NCI-H2196 treated with DMSO at 0.1 percent for 48 hours (cell line): Measurements from ENCODE around the gene SBNO2.

ENCODE experiments used
- DNase-seq: peaks from one replicate; lab custom pipeline; 2025; ENCODE audit not compliant: unreplicated experiment; lab: John Stamatoyannopoulos, UW

The SBNO2 gene

DNA sequence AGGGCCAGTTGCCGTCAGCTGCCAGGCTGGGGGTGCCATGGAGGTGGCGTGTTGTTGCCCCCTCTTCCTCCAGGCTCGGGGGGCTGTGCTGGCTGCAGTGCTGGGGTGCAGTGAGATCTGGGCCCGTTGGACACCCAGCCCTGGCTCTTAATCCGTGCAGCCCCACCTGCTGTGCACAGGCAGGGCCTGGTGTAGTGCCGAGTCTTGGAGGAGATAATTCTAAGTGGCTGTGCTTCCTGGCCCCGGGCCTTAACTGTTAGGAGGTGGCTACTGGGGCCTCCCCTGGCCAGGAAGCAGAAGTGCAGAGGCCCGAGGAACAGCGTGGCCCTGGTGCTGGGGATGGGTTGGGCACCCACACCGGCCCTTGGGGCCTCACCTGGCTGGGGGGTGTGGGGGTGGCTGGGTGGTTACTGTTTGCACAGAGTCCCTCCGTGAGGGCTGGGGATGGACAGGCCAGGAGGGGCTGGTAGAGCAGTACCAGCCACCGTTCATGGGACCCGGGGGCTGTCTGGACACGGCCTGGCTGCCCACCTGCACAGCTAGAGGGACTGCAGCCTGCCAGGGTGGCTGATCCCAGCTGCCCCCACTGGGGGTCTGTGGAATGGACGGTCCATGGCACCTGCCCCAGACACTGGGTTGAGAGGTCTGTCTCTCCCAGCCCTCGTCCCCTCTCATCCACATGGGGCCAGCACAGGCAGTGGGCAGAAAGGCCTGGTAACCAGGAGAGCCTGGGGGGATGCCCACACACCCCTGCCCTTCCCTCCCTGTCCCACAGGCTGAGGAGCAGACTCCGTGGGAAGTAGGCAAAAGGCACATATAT lies 67.0 kb downstream of the SBNO2 start:
- DNase-seq = no peak

DNA sequence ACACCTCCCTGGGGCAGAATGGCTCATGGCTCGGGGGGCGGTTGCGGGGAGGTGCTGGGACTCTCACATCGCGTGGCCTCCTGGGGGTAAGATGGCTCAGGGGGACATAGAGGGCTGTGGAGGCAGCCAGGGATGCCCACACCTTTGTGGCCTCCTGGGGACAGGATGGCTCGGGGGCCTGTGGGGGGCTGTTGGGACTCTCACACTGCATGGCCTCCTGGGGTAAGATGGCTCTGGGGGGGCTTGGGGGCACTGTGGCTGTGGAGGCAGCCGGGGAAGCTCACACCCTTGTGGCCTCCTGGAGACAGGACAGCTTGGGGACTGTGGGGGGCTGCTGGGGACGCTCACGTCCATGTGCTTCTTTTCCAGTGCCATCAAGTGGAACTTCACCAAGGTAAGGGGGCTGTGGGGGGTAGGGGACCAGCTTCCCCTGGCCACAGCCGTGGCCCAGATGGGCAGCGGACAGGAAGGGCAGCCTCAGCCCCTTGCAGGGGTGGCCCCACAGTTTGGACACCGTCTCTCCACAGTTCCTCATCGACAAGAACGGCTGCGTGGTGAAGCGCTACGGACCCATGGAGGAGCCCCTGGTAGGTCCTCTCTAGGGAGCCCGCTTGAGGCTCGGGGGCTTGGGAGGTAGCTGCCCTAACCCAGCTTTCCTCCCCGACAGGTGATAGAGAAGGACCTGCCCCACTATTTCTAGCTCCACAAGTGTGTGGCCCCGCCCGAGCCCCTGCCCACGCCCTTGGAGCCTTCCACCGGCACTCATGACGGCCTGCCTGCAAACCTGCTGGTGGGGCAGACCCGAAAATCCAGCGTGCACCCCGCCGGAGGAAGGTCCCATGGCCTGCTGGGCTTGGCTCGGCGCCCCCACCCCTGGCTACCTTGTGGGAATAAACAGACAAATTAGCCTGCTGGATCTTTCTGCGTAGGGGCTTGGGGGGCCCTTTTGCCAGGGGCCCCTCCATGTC lies 67.9 kb downstream of the SBNO2 start:
- DNase-seq = no peak

DNA sequence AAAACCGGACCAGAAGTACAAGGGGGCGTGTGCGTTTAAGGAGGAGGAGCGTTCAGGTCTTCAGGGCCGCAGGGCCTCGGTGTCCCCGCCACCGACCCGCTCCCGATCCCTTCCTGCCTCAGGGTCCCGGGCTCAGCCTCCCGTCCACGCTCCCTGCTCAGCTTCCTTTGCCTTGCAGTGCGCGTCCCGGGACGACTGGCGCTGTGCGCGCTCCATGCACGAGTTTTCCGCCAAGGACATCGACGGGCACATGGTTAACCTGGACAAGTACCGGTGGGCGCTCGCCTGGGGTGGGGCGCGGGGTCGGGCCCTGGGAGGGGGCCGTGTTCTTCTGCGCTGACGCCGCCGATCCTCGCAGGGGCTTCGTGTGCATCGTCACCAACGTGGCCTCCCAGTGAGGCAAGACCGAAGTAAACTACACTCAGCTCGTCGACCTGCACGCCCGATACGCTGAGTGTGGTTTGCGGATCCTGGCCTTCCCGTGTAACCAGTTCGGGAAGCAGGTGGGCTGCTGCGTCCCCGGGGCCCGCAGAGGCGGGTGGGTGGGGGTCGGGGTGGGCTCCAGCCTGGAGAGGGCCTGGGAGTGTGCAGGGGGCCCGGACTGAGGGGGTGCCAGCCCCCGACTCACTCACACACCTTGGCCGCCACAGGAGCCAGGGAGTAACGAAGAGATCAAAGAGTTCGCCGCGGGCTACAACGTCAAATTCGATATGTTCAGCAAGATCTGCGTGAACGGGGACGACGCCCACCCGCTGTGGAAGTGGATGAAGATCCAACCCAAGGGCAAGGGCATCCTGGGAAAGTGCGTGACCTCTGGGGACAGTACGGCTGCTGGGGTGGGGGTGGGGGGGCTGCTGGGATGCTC lies 68.8 kb downstream of the SBNO2 start:
- no peak for DNase-seq

DNA sequence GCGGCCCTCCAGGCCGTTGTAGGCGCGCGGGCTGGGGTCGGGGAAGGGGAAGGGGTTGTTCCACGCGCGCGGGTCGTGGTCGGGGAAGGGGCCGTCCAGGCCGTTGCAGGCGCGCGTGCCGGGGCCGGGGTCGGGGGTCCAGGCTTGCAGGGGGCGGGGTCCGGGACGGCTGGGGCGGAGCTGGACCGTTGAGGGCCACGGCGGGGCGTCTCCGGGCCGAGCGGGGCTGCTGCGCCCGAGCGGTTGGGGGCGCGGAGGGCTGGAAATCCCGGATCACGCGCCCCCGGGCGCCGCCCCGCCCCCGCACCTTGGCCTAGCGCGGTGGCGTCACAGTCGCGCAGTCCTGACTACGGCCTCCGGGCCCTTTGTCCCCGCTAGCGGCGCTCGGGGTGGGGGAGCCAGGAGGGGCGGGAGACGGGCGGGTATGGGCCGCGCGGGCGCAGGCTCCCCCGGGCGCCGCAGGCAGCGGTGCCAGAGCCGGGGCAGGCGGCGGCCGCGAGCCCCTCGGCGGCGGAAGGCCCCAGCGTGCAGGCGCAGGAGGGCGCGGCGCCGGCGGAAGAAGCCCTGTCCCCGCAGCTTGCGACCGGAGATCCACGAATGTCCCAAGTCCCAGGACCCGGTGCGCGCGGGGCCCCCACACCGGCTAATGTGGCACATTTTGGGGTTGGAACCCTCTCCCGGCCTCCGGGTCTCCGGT lies 69.6 kb downstream of the SBNO2 start:
- peak; percentile 47 for DNase-seq

DNA sequence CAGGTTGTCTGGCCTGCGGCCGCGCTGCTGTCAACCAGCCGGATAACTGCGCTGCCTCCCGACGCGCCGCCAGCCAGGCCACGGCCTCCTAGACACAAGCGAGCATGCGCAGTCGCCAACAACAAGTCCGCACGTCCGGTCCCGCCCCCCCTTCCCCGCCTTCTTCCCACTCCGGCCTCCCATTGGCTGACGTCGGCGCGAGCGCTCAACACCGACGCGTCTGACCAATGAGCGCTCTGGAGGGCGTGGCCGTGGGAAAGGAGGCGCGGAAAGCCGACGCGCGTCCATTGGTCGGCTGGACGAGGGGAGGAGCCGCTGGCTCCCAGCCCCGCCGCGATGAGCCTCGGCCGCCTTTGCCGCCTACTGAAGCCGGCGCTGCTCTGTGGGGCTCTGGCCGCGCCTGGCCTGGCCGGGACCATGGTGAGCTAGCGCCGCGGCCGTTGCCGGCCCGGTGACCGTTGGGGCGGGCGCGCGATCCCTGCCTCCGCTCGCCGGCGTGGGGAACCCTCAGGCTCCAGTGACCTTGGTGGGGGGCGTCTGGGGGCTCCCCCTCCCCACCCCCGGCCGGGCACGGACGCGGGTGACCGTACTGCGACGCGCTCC lies 70.3 kb downstream of the SBNO2 start, which contains the start of gene GPX4:
Gene GPX4, plus strand, starts transcription at position 287 of the 603 bp plus-strand sequence. Its CDS starts 50 bp downstream, at position 337.
- DNase-seq = peak; percentile 96

DNA sequence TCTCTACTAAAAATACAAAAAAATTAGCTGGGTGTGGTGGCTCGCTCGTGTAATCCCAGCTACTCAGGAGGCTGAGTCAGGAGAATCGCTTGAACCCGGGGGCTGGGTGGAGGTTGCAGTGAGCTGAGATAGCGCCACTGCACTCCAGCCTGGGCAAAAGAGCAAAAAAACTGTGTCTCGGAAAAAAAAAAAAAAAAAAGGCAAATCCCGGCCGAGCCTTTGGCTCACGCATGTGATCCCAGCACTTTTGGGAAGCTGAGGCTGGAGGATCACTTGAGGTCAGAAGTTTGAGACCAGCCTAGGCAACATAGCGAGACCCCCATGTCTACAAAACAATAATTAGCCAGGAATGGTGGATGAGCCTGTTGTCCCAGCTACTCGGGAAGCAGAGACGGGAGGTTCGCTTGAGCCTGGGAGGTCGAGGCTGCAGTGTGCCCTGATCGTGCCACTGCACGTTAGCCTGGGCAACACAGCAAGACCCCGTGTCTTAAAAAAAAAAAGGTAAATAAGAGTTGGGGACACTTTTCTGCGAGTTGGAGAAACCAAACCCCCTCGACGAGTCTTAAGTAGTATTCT lies 70.8 kb downstream of the SBNO2 start:
- DNase-seq = no peak

DNA sequence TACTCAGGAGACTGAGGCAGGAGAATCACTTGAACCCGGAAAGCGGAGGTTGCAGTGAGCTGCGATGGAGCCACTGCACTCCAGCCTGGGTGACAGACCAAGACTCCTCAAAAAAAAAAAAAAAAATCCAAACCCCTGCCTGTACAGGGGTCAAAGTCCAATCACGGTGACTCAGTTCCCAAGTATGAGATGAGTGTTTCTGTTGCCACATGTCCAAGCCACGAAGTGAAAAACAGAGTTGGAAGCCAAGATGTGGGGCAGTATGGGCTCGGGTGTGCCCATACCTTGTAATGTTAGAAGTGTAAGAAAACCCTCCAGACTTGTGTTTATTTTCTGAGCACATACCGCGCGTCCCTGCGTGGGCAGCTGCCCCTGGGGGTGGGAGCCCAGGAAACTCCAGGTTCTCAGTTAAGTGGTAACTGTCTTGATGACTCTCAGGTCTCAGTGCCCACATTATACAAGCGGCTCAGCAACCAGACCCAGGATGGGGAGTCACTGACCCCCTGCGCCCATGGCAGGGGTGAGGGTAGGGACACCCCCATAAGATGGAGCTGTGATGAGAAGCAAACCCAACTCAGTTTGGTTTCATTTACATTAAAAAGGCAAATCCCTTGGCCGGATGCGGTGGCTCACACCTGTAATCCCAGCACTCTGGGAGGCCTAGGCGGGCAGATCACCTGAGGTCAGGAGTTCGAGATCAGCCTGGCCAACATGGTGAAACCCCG lies 71.5 kb downstream of the SBNO2 start:
- DNase-seq = no peak

DNA sequence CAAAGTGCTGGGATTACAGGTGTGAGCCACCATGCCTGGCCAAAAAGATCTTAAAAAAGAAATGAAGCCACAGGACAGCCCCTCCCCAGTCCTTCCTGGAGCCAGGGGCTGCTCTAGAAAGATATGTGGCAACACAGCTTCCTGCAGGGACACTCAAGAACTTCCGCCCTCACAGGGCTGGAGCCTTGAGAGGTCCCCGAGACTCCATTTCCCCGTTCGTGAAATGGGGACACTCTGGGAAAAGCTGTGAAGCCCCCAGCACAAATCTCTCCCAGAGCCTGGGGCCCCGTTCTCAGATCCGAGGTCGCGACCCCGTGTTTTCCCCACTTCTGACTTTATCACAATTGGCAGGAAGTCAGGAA lies 72.8 kb downstream of the SBNO2 start:
- DNase-seq = no peak

DNA sequence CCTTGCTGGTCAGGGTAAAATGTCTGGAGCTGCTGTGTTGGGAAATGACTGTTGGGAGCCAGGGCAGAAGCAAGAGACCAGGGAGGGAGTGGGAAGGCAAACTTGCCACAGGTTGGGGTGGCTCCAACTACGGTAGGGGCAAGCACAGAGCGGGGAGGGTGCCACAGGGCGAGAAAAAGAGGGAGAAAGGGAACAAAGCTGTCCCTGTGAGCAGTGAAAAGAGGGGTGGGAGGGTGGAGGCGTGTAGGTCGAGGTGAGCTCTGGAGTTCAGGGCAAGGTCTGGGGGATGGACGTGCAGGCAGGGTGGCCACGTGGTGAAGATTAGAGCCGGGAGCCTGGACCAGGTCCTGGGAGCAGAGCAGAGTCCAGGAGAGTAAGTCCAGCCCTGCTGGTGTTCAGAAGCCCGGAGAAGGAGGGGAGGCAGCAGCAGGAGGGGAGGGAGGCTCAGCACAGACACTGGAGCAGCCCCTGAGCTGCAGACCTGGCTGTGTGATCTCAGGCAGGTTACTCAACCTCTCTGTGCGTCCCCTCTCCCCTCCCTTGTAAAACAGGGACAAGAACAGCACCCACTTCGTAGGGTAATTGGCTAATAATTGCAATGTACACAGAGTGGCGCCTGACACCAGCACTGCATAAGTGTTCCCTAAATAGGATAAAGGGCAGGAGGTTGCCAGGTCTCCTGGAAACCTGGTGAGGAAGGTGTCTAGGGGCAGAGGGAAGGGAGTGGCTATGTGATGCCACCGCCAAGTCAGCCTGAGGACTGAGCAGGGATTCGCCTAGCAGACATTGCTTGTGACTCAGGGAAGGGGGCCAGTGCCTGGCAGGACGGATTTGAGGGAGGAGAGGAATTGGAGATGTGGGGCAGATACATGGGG lies 75.7 kb downstream of the SBNO2 start:
- peak; percentile 28 for DNase-seq

DNA sequence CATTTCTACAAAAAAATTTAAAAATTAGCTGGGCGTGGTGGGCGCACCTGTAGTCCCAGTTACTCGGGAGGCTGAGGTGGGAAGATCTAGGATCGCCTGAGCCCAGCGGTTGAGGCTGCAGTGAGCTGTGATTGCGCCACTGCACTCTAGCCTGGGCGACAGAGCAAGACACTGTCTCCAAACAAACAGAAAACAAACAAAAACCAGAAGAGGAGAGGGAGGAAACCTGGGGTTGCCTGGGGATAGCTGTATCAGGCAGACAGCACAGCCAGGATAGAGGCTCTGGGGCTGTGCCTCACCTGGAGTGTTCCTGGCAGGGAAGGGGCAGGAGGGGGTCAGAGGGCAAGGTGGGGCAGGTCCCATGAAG lies 76.3 kb downstream of the SBNO2 start:
- DNase-seq = no peak

DNA sequence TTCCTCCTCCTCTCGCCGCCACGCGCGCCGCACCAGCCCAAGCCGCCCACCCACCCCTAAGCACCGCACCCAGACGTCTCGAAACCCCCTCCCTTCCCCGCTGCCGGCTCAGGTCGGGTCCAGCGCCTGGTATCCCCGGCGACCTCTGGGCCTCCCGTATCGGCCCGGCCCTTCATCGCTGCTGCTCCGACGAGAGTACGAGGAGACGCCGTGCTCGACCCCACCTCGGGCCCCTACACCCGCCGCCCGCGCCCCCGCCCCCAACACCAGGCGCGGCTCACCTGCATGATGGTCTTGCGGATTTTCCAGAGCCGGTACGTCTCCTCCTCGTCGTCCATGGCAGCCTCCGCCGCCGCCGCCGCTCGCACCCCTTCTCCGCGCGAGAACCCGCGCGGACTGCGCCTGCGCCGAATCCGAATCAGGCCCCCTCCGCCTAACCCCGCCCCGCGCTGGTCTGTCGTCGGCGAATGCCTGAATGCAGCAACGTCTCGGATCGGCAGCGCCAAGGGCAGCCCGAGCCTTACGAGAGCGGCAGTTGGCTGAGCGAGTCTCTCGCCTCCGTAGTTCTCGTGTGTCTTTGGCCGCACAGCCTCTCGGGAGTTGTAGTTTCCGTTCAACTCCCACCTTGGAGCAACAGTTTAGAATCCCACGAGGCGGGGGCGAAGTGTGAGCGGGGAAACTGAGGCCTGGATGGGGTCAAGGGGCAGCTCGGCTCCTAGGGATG lies 78.9 kb downstream of the SBNO2 start, which contains the start of gene POLR2E:
Gene POLR2E, minus strand, starts transcription at position 398 of the 724 bp plus-strand sequence. Its CDS starts 60 bp downstream, at position 338.
- peak; percentile 92 for DNase-seq

DNA sequence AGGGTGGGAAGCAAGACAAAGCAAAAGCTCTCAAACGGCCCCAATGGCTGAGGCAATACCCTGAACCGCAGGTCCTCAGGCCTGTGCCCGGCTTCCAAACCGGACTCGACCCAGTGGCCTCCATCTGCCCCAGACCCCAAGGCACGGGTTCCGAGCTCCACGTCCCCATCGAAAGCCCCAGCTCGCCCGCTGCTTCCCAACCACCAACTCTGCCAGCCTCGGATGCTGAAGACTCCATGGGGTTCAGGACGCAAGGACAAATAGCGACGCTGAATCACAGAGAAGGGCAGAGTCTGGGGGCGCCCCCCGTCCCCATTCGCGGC lies 79.5 kb downstream of the SBNO2 start:
- DNase-seq = no peak

DNA sequence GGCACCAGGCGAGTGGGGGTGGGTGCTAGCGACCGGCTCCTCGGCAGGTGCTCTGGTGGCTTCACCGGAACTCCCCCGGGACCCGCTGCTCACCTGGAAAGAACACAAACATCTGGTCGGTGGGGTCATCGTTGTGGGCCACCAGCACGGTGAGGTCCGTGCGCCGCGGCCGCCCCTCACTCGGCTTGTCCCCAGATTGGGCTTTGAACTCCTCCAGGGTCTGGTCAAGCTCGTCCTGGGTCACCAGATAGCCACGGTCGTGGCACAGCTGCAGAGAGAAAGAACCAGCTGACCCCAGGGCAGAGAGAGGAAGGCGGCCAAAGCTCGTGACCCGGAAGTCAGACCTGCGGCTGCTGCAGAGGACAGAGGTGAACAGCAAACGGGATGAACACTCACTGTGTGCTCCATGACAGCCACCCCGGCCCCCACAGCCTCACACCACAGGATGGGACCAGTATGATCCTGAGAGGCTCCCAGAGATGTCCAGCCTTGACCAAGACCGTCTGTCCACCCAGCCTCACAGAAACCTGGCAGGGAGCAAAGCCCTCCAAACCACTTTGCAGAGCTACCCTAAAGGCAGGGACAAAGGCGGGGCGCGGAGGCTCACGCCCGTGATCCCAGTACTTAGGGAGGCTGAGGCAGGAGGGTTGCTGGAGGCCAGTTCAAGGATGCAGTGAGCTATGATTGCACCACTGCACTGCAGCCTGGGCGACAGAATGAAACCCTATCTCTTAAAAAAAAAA lies 80.1 kb downstream of the SBNO2 start:
- no peak for DNase-seq

DNA sequence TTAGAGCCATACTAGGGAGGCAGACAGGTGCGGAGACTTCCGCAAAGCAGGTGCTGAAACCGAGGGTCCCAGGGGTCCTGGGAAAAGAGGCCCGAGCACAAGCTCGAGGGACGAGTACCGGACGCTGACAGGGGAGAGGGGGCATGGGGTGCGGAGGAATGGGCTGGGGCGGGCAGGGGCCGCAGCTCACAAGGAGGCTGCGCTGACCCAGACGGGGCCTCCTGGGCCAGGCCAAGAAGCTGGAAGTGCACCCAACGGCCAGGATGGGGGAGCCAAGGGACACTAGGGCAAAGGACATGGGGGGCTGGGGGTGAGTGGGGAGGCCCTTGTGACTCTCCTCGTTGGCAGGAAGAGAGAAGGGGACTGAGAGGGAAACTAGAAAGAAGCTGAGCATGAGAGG lies 80.7 kb downstream of the SBNO2 start:
- no peak for DNase-seq

DNA sequence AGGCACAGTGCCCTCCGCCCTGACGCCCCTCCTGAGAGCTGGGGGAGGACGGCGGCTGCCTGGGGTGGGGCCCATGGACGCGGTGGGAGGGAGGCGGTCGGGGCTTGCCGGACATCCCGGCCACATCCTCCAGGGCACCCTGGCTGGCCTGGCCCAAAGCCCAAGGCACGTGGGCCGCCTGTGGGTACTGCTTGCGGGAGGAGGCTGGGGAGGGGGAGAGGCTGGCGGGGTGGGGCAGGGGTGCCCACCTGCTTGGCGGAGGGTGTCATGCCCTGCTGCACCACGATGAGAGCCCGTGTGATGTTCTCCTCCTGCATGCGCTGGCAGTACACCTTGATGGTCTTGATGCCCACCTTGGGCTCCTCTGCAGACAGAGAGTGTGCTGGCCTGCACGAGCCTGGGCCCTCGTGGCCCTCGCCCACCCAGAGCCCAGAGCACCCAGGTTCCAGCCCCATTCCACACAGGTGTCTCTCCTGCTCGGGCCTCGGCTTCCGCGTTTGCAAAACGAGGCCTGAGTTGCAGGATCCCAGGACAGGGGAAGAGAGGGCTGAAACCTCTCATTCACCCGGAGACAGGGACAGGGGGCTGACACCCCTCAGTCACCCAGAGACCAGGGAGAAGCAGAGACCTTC lies 82.4 kb downstream of the SBNO2 start:
- no peak for DNase-seq
